Neural crest cell (in vitro differentiated cells): ENCODE results near the gene NHSL2. TPM values are rescaled to one million over a fixed set of nuclear protein-coding genes. Genes with fewer than 3 reads are reported as not detected.

Source experiments
- DNase-seq: peaks from one replicate; pipeline ENCODE4 v3.0.0; 2021; ENCODE audit warnings: low read depth, mixed read lengths, low spot score
- H3K27ac Mint-ChIP-seq: one replicate; pipeline ENCODE4 v1.8.0; 2021; ENCODE audit warnings: mild to moderate bottlenecking, mixed read lengths; ENCODE audit not compliant: unreplicated experiment
- H3K27me3 Mint-ChIP-seq: 2 replicates; pipeline ENCODE4 v1.8.0; 2021; ENCODE audit warnings: low read depth, mild to moderate bottlenecking, mixed read lengths
- H3K36me3 Mint-ChIP-seq: 2 replicates; pipeline ENCODE4 v1.8.0; 2021; ENCODE audit warnings: low read depth, mild to moderate bottlenecking, mixed read lengths
- H3K4me1 Mint-ChIP-seq: 2 replicates; pipeline ENCODE4 v1.8.0; 2021; ENCODE audit warnings: mixed read lengths
- H3K4me3 Mint-ChIP-seq: one replicate; pipeline ENCODE4 v1.8.0; 2021; ENCODE audit warnings: mild to moderate bottlenecking, mixed read lengths
- H3K9me3 Mint-ChIP-seq: 2 replicates; pipeline ENCODE4 v1.8.0; 2021; ENCODE audit warnings: mixed read lengths
- total RNA-seq: library from RNA; stranded (reverse); gene quantifications from 2 replicates; pipeline ENCODE4 v1.2.1, GENCODE V29; 2021
- TF ChIP-seq, protein P1 (sequence below): fragments of 200-600 bp; sonication (generic); conservative IDR thresholded peaks from 2 replicates; pipeline ENCODE4 v1.5.0; 2021; ENCODE audit warnings: antibody characterized with exemption, mild to moderate bottlenecking

Gene NHSL2
- total RNA-seq, 1 donor from 2014 or later: 9.9 TPM

DNA sequence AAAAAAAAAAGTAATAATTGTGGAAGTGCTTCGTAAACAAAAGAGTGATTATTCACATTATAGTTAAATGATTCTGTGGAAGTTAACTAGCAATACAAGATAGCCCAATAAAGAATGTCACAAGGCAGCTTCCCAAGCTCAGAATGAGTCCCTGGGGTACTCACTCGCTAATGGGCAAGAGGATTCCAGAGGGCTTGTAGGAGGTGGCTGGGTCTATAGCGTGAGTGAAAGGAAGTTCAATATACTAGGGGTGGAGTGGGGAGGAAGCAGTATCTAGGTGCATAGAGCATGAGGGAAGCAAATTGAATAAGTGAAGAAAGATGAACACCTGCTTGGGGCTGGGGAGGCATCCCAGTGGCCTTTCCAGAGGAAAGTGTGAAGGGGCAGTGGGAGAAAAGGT, 178.6 kb downstream of the NHSL2 start:
- DNase-seq: no peak
- Mint-ChIP-seq H3K4me3 (no peak overlapping the region), H3K4me1 (no peaks in the 10 kb centered on the region), H3K36me3 (peaks cover 7% of the 10 kb centered on the region), H3K27me3 (no peaks in the 10 kb centered on the region), H3K27ac (no peak overlapping the region), H3K9me3 (peaks cover 13% of the 10 kb centered on the region)
- TF ChIP-seq, protein P1, sequence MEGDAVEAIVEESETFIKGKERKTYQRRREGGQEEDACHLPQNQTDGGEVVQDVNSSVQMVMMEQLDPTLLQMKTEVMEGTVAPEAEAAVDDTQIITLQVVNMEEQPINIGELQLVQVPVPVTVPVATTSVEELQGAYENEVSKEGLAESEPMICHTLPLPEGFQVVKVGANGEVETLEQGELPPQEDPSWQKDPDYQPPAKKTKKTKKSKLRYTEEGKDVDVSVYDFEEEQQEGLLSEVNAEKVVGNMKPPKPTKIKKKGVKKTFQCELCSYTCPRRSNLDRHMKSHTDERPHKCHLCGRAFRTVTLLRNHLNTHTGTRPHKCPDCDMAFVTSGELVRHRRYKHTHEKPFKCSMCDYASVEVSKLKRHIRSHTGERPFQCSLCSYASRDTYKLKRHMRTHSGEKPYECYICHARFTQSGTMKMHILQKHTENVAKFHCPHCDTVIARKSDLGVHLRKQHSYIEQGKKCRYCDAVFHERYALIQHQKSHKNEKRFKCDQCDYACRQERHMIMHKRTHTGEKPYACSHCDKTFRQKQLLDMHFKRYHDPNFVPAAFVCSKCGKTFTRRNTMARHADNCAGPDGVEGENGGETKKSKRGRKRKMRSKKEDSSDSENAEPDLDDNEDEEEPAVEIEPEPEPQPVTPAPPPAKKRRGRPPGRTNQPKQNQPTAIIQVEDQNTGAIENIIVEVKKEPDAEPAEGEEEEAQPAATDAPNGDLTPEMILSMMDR: no peak

- Mint-ChIP-seq H3K4me1 (peaks cover 16% of the 10 kb centered on the region), H3K27ac (no peak overlapping the region), H3K27me3 (no peaks in the 10 kb centered on the region), H3K4me3 (no peak overlapping the region), H3K36me3 (no peaks in the 10 kb centered on the region), H3K9me3 (peaks cover 7% of the 10 kb centered on the region)
- TF ChIP-seq, protein P1: no peak
- no peak for DNase-seq
Observed at GRCh38 chrX:72094894-72095293, 184.2 kb downstream of the NHSL2 start.

DNA sequence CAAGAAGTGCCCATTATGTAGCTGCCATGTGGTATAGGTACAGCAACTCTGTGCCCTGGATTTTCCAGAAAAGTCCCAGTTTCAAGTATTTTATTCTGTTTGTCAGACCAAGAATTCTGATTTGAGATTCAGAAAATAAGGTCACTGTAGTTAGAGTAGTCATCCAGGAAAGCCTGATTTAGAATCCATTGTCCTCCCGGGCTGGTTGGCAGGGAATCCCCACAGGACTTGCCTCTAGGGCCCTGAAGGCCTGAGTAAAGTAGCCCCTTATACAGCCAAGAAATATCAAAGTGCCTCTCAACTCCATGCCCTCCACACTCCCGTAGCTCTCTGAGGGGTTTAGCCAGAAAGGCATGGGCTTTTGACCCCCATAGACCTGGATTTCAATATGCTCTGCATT, 184.7 kb downstream of the NHSL2 start:
- H3K36me3 Mint-ChIP-seq: no peaks in the 10 kb centered on the region
- TF ChIP-seq, protein P1: no peak
- peaks cover 7% of the 10 kb centered on the region for H3K9me3 Mint-ChIP-seq
- no peak overlapping the region for H3K27ac Mint-ChIP-seq
- DNase-seq: no peak
- H3K27me3 Mint-ChIP-seq: no peaks in the 10 kb centered on the region
- peaks cover 16% of the 10 kb centered on the region for H3K4me1 Mint-ChIP-seq
- H3K4me3 Mint-ChIP-seq: no peak overlapping the region

- Mint-ChIP-seq H3K27me3 (no peaks in the 10 kb centered on the region), H3K4me1 (peaks cover 16% of the 10 kb centered on the region), H3K36me3 (no peaks in the 10 kb centered on the region), H3K4me3 (no peak overlapping the region), H3K9me3 (peaks cover 5% of the 10 kb centered on the region), H3K27ac (no peak overlapping the region)
- no peak for DNase-seq
- TF ChIP-seq, protein P1: no peak
Observed at GRCh38 chrX:72097098-72097497, 186.5 kb downstream of the NHSL2 start.

DNA sequence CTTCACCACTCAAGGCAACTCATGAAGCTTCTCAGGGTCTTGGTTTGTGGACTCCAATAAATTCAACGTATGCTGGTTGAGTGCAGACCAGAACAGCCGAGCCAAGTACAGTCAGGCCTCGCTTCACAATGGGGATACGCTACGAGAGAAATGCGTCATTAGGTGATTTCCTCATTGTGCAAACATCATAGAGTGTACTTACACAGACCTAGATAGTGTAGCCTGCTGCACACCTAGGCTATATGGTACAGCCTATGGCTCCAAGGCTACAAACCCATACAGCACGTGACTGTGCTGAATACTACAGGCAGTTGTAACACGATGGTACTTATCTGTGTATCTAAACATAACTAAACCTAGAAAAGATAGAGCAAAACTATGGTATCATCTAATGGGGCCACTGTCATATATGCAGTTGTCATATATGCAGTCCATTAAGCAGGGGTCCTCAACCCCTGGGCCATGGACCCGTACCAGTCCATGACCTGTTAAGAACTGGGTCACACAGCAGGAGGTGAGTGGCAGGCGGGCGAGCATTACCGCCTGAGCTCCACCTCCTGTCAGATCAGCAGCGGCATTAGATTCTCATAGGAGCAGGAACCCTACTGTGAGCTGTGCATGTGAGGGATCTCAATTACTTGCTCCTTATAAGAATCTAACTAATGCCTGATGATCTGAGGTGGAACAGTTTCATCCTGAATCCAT, 189.6 kb downstream of the NHSL2 start:
- peaks cover 4% of the 10 kb centered on the region for H3K9me3 Mint-ChIP-seq
- H3K27ac Mint-ChIP-seq: no peak overlapping the region
- peaks cover 3% of the 10 kb centered on the region for H3K36me3 Mint-ChIP-seq
- H3K4me1 Mint-ChIP-seq: peaks cover 12% of the 10 kb centered on the region
- DNase-seq: no peak
- TF ChIP-seq, protein P1: no peak
- no peaks in the 10 kb centered on the region for H3K27me3 Mint-ChIP-seq
- no peak overlapping the region for H3K4me3 Mint-ChIP-seq
